ENCODE results near the gene U2SURP. TPM values are rescaled to one million over a fixed set of nuclear protein-coding genes. Genes with fewer than 3 reads are reported as not detected.

U2SURP gene
- total RNA-seq, 2 donors from 2014 or later: 139 to 160 TPM

DNA sequence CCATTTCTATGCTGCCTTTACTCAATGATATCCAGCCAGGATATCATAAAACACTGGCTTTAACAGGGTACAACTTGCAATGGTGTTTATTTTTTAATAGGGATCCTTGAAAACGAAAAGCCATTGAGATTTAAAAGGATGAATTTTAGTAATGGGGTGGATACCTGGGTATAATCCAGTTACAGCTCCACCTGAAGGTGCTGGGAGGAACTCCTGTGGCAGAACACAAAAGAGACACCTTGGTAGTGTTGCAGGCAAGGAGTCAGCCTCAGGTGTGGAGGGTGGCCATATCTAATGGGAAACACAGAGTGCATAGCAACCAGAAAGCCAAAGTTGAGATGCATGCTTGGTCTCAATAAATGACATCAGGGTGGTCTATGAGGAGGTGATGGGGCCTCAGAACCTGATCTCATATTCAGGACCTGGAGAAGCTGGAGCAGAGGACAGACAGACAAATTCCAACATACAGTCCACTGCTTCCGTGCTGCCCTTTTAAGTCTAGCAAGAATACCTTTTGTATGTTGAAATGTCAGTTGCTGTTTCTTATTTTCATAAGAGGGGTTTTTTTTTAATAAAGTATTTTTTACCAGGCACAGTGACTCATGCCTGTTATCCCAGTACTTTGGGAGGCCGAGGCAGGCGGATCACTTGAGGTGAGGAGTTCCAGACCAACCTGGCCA lies 25.9 kb upstream of the U2SURP start:
- Mint-ChIP-seq H3K27me3 (ENCODE audit: insufficient read depth) (no peaks in the 10 kb centered on the region), H3K27ac (no peak overlapping the region), H3K9me3 (no peaks in the 10 kb centered on the region), H3K4me1 (peaks cover 17% of the 10 kb centered on the region), H3K4me3 (no peak overlapping the region), H3K36me3 (ENCODE audit: low read depth) (no peaks in the 10 kb centered on the region)
- no peaks in the 10 kb centered on the region for H3K27me3 ChIP-seq (ENCODE audit: control insufficient read depth, insufficient read depth, low read length, poor library complexity, severe bottlenecking)
- H3K4me1 ChIP-seq (ENCODE audit: control insufficient read depth, insufficient read depth, low read length): no peaks in the 10 kb centered on the region
- no peak overlapping the region for H3K4me3 ChIP-seq (ENCODE audit: low read length)
- H3K36me3 ChIP-seq (ENCODE audit: control insufficient read depth, insufficient read depth, low read length): no peaks in the 10 kb centered on the region
- 93 to 100% methylated on average over 2 to 4 of the region's 4 CpGs for WGBS, 2 experiments (ENCODE audit: insufficient coverage in 1 of 2, insufficient read length in 1 of 2)
- TF ChIP-seq, protein P1, sequence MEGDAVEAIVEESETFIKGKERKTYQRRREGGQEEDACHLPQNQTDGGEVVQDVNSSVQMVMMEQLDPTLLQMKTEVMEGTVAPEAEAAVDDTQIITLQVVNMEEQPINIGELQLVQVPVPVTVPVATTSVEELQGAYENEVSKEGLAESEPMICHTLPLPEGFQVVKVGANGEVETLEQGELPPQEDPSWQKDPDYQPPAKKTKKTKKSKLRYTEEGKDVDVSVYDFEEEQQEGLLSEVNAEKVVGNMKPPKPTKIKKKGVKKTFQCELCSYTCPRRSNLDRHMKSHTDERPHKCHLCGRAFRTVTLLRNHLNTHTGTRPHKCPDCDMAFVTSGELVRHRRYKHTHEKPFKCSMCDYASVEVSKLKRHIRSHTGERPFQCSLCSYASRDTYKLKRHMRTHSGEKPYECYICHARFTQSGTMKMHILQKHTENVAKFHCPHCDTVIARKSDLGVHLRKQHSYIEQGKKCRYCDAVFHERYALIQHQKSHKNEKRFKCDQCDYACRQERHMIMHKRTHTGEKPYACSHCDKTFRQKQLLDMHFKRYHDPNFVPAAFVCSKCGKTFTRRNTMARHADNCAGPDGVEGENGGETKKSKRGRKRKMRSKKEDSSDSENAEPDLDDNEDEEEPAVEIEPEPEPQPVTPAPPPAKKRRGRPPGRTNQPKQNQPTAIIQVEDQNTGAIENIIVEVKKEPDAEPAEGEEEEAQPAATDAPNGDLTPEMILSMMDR (conservative IDR thresholded peaks at IDR 0.05): peak; percentile 80
- DNase-seq: peak; percentile 73
- H3K9me3 ChIP-seq (ENCODE audit: control insufficient read depth, low read length): no peaks in the 10 kb centered on the region
- no peak overlapping the region for H3K27ac ChIP-seq (ENCODE audit: low read depth, low read length)
- no peak overlapping the region for H3K9ac ChIP-seq (ENCODE audit: extremely low read depth, low read length, poor library complexity, severe bottlenecking)

- Mint-ChIP-seq H3K27ac (no peak overlapping the region), H3K36me3 (ENCODE audit: low read depth) (no peaks in the 10 kb centered on the region), H3K27me3 (ENCODE audit: insufficient read depth) (no peaks in the 10 kb centered on the region), H3K4me3 (no peak overlapping the region), H3K9me3 (no peaks in the 10 kb centered on the region), H3K4me1 (peaks cover 21% of the 10 kb centered on the region)
- Histone ChIP-seq H3K36me3 (ENCODE audit: control insufficient read depth, insufficient read depth, low read length) (no peaks in the 10 kb centered on the region), H3K27me3 (ENCODE audit: control insufficient read depth, insufficient read depth, low read length, poor library complexity, severe bottlenecking) (no peaks in the 10 kb centered on the region), H3K27ac (ENCODE audit: low read depth, low read length) (no peak overlapping the region), H3K4me3 (ENCODE audit: low read length) (no peak overlapping the region), H3K4me1 (ENCODE audit: control insufficient read depth, insufficient read depth, low read length) (no peaks in the 10 kb centered on the region), H3K9ac (ENCODE audit: extremely low read depth, low read length, poor library complexity, severe bottlenecking) (no peak overlapping the region), H3K9me3 (ENCODE audit: control insufficient read depth, low read length) (no peaks in the 10 kb centered on the region)
- TF ChIP-seq, protein P1 (conservative IDR thresholded peaks at IDR 0.05): no peak
- DNase-seq: no peak
- 90 to 95% methylated on average over 3 to 8 of the region's 8 CpGs for WGBS, 2 experiments (ENCODE audit: insufficient coverage in 1 of 2, insufficient read length in 1 of 2)
These were observed 24.6 kb upstream of the U2SURP start for GRCh38 chr3:142976621-142977398.

- Mint-ChIP-seq H3K9me3 (no peaks in the 10 kb centered on the region), H3K27ac (no peak overlapping the region), H3K4me1 (peaks cover 22% of the 10 kb centered on the region), H3K27me3 (ENCODE audit: insufficient read depth) (no peaks in the 10 kb centered on the region), H3K36me3 (ENCODE audit: low read depth) (no peaks in the 10 kb centered on the region), H3K4me3 (no peak overlapping the region)
- no peak overlapping the region for H3K4me3 ChIP-seq (ENCODE audit: low read length)
- H3K36me3 ChIP-seq (ENCODE audit: control insufficient read depth, insufficient read depth, low read length): no peaks in the 10 kb centered on the region
- no peak for DNase-seq
- H3K27me3 ChIP-seq (ENCODE audit: control insufficient read depth, insufficient read depth, low read length, poor library complexity, severe bottlenecking): no peaks in the 10 kb centered on the region
- WGBS, 2 experiments (ENCODE audit: insufficient coverage in 1 of 2, insufficient read length in 1 of 2): 83% methylated on average over 1 of the region's 1 CpG; no CpG with 5 or more reads in 1 of the 2 experiments
- H3K27ac ChIP-seq (ENCODE audit: low read depth, low read length): no peak overlapping the region
- H3K9me3 ChIP-seq (ENCODE audit: control insufficient read depth, low read length): no peaks in the 10 kb centered on the region
- no peaks in the 10 kb centered on the region for H3K4me1 ChIP-seq (ENCODE audit: control insufficient read depth, insufficient read depth, low read length)
- H3K9ac ChIP-seq (ENCODE audit: extremely low read depth, low read length, poor library complexity, severe bottlenecking): no peak overlapping the region
- TF ChIP-seq, protein P1 (conservative IDR thresholded peaks at IDR 0.05): no peak
These were observed 24.0 kb upstream of the U2SURP start for GRCh38 chr3:142977399-142977728.

All from endodermal cell (in vitro differentiated cells).